ENCODE measurements around the gene GRM7. TPM values are rescaled to one million over a fixed set of nuclear protein-coding genes. Genes with fewer than 3 reads are reported as not detected.

Gene GRM7
- total and polyA plus RNA-seq, 2 experiments from 2014 or later: 0.62 to 1.7 TPM

DNA sequence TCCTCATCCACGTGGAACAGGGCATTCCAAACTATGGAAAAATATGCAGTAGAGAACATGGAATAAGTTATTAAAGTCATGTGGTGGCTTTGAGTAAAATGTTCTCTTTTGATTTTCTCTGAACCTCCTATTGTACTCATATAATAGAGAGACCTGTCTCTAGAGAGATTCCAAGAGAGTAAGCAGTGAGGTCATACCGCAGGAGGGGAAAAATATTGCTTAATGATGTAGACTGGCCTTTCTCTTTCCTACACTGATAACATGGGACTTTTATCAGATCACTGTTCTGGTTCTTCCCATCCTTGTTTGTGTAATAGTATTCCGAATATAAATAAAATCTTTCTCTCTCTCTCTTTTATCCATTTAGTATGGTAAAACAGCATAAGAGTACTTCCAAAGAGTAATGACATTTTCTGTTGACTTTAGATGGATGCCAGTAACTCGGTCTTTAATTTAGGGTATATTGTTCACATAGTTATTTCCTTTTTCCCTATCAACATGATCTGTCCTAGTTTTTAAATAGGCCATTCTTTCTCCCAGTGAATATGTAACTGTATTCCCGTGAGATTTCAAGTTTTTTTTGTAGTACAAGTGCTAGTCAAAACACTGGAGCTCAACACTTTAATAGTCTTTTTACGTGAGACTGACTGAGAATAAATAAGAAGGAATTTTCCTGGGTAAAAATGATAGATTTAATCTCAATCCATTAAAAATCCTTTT is 826.7 kb downstream of the GRM7 start:
- Histone ChIP-seq H3K4me3 (no peak overlapping the region), H3K4me1 (ENCODE audit: low read depth) (no peaks in the 10 kb centered on the region), H3K27me3 (no peaks in the 10 kb centered on the region), H3K27ac (no peak overlapping the region), H3K36me3 (no peaks in the 10 kb centered on the region), H3K9me3 (ENCODE audit: low read depth) (no peaks in the 10 kb centered on the region)
- DNase-seq (ENCODE audit: low read depth in 1 of 2, low spot score in 1 of 2): no peak
- no peak for TF ChIP-seq CTCF (IDR thresholded peaks at IDR 0.05; ENCODE audit: low read depth, low read length)

DNA sequence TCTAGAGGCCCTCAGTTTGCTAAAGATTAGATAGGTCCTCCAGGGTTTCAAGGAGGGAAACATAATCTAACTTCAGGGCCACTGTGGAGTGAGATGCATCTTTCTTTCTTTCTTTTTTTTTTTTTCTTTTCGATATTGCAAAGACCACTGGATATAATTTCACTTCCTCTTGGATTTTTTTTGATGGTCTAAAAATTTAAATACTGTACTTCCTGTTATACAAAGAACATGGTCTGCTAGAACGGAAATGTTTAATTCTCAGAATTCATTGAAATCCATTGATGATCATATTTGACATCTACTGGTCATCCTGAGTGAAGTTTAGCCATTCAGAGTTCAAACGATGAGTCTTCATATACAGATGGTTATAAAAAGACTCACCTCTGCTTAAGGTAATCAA is 832.0 kb downstream of the GRM7 start:
- Histone ChIP-seq H3K4me3 (no peak overlapping the region), H3K36me3 (no peaks in the 10 kb centered on the region), H3K27me3 (no peaks in the 10 kb centered on the region), H3K4me1 (ENCODE audit: low read depth) (peaks cover 12% of the 10 kb centered on the region), H3K9me3 (ENCODE audit: low read depth) (no peaks in the 10 kb centered on the region), H3K27ac (no peak overlapping the region)
- TF ChIP-seq CTCF (IDR thresholded peaks at IDR 0.05; ENCODE audit: low read depth, low read length): no peak
- no peak for DNase-seq (ENCODE audit: low read depth in 1 of 2, low spot score in 1 of 2)

- H3K4me3 ChIP-seq: no peak overlapping the region
- no peak for TF ChIP-seq CTCF (IDR thresholded peaks at IDR 0.05; ENCODE audit: low read depth, low read length)
- no peaks in the 10 kb centered on the region for H3K36me3 ChIP-seq
- H3K9me3 ChIP-seq (ENCODE audit: low read depth): no peaks in the 10 kb centered on the region
- H3K27ac ChIP-seq: no peak overlapping the region
- H3K27me3 ChIP-seq: no peaks in the 10 kb centered on the region
- peaks cover 13% of the 10 kb centered on the region for H3K4me1 ChIP-seq (ENCODE audit: low read depth)
- no peak for DNase-seq (ENCODE audit: low read depth in 1 of 2, low spot score in 1 of 2)
Measured at GRCh38 chr3:7693976-7694375, 833.1 kb downstream of the GRM7 start.

GRCh38 chr3:7695049-7695448 is 834.1 kb downstream of the GRM7 start:
- no peak overlapping the region for H3K4me3 ChIP-seq
- TF ChIP-seq CTCF (IDR thresholded peaks at IDR 0.05; ENCODE audit: low read depth, low read length): no peak
- H3K36me3 ChIP-seq: no peaks in the 10 kb centered on the region
- H3K9me3 ChIP-seq (ENCODE audit: low read depth): no peaks in the 10 kb centered on the region
- H3K27me3 ChIP-seq: no peaks in the 10 kb centered on the region
- no peak overlapping the region for H3K27ac ChIP-seq
- H3K4me1 ChIP-seq (ENCODE audit: low read depth): peaks cover 13% of the 10 kb centered on the region
- peak in 1 of 2 donors; percentile 4 for DNase-seq (ENCODE audit: low read depth in 1 of 2, low spot score in 1 of 2)

DNA sequence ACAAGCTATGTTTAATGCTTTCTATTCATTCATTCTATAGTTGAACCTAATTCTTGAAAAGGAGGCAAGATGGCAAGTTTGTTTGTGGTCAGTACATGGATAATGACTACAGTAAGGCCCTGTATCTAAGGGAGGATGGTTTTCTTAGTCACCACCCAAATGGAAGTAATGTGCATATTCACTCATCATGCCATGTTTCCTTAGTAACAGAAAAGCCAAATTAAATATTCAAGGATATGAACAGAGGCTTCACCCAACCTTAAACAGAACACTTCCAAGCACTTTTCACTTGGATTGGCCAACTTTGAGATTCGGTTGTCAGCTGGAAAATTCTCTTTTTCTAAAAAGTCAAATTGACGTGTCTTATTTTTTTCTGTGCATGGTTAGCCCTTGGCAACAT is 835.4 kb downstream of the GRM7 start:
- Histone ChIP-seq H3K4me1 (ENCODE audit: low read depth) (peaks cover 13% of the 10 kb centered on the region), H3K9me3 (ENCODE audit: low read depth) (no peaks in the 10 kb centered on the region), H3K27me3 (no peaks in the 10 kb centered on the region), H3K4me3 (no peak overlapping the region), H3K36me3 (no peaks in the 10 kb centered on the region), H3K27ac (no peak overlapping the region)
- DNase-seq (ENCODE audit: low read depth in 1 of 2, low spot score in 1 of 2): no peak
- no peak for TF ChIP-seq CTCF (IDR thresholded peaks at IDR 0.05; ENCODE audit: low read depth, low read length)
